ENCODE measurements around the gene TMEM208. TPM values are rescaled to one million over a fixed set of nuclear protein-coding genes. Genes with fewer than 3 reads are reported as not detected.
A peak's percentile ranks its signal among the peaks of the same experiment; 100 is the strongest.

Gene TMEM208
- total and polyA plus RNA-seq, 2 of the 13 experiments (the other 11 are each of a cell fraction or from before 2014, with no cell fraction given), result 58.8 to 72.9 TPM

GRCh38 chr16:67183627-67184452 is 43.1 kb upstream of the TMEM208 start, which contains the start of gene MATCAP1 (continued):
- TF ChIP-seq ZXDC (CRISPR knock-in tag; IDR thresholded peaks at IDR 0.05) (no peak), ZZZ3 (CRISPR knock-in tag; IDR thresholded peaks at IDR 0.05; ENCODE audit: borderline replicate concordance) (no peak; the same call in 1 of the 2 replicates), ZBTB40 (IDR thresholded peaks at IDR 0.05) (no peak), ZBTB40 (CRISPR knock-in tag; IDR thresholded peaks at IDR 0.05) (no peak; the same call in none of the 2 replicates), THYN1 (CRISPR knock-in tag; IDR thresholded peaks at IDR 0.05; ENCODE audit: borderline replicate concordance, low read depth) (0 out of 2 replicates have a peak, but pooled peaks have one; percentile 84), ZNF503 (CRISPR knock-in tag; IDR thresholded peaks at IDR 0.05) (peak; percentile 78; the same call in 1 of the 2 replicates), ZBTB44 (CRISPR knock-in tag; IDR thresholded peaks at IDR 0.05) (no peak), SMAD3 (CRISPR knock-in tag; IDR thresholded peaks at IDR 0.05) (peak; percentile 60), MBNL3 (CRISPR knock-in tag; conservative IDR thresholded peaks at IDR 0.05) (no peak), MIER2 (CRISPR knock-in tag; IDR thresholded peaks at IDR 0.05) (peak; percentile 91), BCL6 (CRISPR knock-in tag; IDR thresholded peaks at IDR 0.05) (peak; percentile 63), ATF1 (CRISPR knock-in tag; IDR thresholded peaks at IDR 0.05) (no peak; the same call in none of the 2 replicates)

Measured in HepG2 (cell line).